Measurements from ENCODE around the gene GET3.
"Not testable (repeated sequence)": the region's sequence is repeated elsewhere in the genome, so short reads cannot be mapped to it uniquely, and the experiment has no call there.

The GET3 gene

DNA sequence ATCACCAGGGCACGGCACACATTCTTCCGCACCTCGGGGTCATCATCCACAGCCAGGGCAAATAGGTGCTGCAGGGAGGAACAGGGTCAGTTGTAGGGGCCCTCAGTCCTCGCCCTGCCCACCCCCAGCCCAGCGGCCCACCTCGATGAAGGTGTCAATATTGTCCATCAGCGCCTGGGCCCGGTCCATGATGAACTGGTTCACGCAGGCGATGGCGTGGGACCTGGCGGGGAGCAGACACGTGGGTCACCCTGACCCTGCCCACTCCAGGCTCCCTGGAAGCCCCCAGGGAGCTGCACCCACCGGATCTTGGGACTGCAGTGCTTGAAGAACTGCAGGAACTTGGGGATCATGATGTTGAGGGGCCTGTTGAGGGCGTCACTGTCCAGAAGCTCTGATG is 22.2 kb upstream of the GET3 start:
- no peak for DNase-seq (ENCODE audit: low read depth in 2 of 2, low spot score in 1 of 2)

DNA sequence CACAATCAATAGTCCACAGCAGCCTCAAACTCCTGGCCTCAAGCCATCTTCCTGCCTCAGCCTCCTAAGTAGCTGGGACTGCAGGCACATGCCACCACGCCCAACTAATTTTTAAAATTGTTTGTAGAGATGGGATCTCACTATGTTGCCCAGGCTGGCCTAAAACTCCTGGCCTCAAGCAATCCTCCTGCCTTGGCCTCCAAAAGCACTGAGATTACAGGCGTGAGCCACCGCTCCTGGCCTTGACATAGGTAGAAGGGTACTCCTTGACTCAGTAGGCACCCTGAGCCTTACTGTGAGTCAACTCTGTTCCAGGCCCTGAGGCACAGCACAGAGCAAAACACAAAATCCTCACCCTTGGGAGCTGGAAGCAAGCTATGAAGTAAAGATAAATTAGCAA is 21.4 kb upstream of the GET3 start:
- no peak for DNase-seq (ENCODE audit: low read depth in 2 of 2, low spot score in 1 of 2)

DNA sequence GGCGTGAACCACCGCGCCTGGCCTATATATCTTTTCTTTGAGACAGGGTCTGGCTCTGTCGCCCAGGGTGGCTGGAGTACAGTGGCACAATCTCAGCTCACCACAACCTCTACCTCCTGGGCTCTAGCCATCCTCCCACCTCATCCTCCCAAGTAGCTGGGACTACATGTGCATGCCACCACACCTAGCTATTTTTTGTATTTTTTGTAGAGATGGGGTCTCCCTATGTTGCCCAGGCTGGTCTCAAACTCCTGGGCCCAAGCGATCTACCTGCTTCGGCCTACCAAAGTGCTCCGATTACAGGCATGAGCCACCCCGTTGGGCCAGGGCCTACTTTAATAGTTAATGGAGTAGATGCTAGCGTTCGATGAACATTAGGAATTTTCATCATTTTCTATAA is 17.0 kb upstream of the GET3 start:
- DNase-seq (ENCODE audit: low read depth in 2 of 2, low spot score in 1 of 2), result no peak

DNA sequence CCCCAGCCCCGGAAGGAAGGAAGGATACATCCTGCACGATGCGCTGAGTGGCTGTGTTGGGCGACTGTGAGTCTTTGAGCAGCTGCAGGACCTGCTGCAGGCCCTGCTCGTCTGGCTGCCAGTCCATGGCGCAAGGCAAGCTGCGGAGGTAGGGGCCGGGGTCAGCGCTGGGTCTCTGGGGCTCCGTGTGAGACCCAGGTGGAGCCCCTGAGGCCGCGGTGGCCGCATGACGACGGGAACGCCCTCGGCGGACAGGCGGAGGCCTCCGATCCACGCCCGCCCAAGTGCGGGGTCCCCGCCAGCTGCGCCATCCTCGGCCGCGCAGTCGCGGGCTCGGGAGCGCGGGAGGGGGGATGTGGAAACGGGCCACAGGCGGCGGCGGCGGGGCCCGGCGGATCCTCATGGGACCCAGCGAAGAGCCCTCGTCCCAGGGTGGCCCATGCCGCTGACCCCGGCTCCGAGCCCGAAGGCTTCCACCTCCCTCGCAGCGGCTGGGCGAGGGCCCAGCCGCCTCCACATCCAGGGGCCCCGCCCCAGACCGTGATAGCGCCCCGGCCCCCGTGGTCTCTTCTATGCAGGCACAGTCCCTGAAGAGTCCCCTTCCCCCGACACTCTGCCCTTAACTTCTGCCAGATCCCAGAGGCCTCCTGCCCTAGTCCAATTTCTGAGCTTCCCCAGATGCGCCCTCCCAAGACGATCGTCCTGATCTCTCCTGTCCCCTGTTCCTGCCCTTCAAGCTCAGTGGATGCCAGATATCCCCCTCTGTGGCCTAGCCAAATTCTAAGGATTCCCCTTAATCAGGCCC is 16.2 kb upstream of the GET3 start:
- no peak for DNase-seq (ENCODE audit: low read depth in 2 of 2, low spot score in 1 of 2)

DNA sequence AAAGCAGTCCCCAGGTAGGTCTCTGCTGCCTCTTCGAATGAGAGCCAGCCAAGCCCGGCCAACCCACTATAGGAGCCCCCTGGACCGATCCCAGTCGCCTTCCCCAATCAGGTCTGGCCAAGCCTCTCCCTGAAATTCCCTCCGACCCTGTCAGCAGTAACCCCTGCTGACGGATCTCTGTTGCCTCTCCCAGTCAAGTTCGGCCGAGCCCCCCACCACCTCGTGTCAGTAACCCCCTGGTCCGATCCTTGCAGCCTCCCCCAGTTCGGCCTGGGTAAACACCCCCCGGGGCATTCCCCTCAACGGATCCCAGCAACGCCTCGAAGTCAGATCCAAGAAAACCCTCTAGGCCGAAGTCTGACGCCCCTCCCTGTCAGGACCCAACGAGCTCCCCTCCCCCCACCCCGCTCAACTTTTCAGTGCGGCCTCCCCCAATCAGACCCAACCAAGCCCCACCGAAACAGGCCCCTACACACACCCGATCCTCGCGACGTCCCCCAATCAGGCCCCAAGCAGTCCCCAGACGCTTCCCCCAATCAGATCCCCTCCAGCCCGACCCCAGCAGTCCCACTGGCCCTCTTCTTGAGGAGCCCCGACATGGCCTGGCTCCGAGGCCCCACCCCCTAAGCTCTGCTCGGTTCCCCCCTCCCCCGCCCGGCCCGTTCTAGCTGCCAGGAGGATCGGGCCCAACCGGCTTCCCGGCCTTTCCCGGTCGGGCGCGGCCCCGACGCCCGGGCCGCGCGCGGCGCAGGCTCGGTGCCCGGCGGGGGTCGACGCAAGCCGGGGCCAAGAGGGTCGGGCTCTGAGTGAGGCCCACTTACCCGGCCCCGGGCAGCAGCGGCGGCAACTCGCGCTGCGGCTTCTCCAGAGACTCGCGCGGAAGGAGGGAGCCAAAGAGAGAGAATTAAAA is 15.4 kb upstream of the GET3 start:
- no peak for DNase-seq (ENCODE audit: low read depth in 2 of 2, low spot score in 1 of 2)

DNA sequence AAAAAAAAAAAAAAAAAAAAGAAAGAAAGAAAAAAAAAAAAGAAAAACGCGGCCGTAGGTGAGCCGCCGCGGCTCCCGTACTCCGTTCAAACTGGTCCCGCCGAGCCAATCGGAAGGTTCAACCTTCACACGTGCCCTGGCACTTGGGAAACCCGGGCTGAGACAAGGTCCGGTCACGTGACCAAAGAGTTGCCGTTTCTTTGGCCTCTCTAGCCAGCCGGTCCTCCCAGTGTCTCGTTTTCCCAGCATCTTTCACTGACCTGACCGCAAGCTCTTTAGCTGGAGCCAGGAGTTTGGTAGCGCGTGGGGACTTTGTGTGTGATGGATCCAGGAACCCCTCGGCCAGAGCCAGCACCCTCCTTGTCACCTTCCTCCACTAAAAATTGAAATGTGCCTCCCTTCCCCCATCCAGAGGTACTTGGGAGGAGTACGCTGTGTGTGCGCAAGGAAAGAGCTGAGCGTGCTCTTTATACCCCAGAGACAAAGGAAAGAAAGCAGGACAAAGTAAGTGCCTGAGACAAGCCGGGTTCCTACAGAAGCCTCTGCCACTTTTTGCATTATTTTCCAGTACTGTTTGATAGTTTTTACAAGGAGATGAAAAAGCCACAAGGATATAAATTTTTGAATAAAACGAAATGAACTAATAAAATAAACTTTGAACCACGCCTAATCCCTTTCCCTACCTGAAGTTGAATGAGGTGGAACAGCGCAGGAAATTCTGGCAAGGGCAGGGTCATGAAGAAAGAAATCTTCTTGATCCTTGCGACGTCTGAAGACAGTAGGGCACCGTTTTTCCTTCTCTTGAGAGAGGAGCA is 14.5 kb upstream of the GET3 start:
- DNase-seq (ENCODE audit: low read depth in 2 of 2, low spot score in 1 of 2), result peak; percentile 76 to 88

DNA sequence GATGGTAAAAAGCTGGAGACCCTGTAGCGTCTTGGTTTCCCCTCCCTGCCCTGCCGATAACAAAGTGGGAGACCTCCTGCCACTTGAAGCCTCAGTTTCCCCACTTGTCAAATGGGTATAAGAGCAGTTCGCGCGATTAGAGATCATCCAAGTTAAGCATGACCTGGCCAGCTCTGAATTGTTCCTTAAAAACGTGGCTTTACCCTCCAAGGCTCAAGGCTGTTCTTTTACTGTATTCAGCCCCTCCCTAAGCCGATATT is 14.0 kb upstream of the GET3 start:
- no peak for DNase-seq (ENCODE audit: low read depth in 2 of 2, low spot score in 1 of 2)

DNA sequence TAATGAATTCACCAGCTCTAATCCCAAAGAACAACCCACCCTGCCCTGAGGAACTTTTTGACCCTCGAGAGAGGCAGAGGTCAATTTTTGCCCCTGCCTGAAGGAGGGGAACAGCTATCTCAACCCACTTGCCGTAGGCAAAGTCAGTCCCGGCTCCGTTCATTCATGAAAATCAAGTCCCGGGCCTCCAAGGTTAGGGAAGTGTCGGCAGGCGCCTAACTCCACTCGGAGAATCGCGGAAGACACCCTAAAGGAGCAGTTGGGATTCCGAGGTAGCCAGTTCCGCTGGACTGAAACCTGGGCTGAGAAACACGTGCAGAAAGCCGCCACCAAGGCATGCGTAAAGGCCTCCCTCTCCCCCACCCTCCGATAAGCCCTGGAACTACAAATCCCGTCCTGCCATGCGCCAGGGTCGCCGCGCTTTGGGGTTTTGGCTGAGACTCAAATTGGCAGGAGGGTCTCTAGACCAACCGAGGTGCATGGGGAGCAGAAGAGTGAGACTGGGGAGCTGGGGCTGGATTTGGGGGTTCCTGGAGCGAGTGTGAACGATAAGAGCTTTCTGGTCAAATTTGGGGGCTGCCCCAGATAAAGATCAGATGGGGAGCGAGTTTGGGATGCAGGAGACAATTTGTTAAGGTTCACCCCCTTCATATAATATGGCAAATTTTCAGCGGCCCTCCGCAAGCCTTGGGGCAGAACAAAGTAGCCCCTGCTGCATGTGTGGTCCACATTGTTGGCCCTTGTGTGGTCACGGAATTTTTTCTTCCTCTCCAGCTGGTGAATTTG is 13.5 kb upstream of the GET3 start, which contains the start of gene TNPO2:
TSS of gene TNPO2 (minus strand) at position 292 of the 786 bp plus-strand sequence. CDS start 2,955 bp downstream, outside the sequence.
- DNase-seq (ENCODE audit: low read depth in 2 of 2, low spot score in 1 of 2), result no peak

DNA sequence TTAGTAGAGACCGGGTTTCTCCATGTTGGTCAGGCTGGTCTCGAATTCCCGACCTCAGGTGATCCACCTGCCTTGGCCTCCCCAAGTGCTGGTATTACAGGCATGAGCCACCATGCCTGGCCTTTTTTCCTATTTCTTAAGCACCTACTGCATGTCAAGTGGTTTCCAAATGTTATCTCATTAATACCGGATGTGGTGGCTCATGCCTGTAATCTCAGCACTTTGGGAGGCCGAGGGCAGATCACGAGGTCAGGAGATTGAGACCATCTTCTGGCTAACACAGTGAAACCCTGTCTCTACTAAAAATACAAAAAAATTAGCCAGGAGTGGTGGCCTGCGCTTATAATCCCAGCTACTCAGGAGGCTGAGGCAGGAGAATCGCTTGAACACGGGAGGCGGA is 11.7 kb upstream of the GET3 start:
- DNase-seq (ENCODE audit: low read depth in 2 of 2, low spot score in 1 of 2), result not testable (repeated sequence)

DNA sequence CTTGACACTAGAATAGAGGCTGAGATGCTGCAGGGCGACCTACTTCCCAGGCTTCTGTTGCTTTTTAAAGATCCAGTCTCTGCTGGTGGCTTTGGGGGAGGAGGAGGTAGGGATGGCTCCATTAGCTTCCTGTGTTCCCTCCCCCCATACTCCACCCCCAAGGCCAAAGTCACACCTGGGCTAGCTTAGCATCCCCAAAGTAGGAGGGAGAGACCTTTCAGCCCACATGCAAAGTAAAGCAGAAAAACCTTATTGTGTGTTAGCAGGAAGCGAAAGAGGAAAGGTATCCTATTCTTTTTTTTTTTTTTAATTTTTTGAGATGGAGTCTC is 10.3 kb upstream of the GET3 start:
- no peak for DNase-seq (ENCODE audit: low read depth in 2 of 2, low spot score in 1 of 2)

DNA sequence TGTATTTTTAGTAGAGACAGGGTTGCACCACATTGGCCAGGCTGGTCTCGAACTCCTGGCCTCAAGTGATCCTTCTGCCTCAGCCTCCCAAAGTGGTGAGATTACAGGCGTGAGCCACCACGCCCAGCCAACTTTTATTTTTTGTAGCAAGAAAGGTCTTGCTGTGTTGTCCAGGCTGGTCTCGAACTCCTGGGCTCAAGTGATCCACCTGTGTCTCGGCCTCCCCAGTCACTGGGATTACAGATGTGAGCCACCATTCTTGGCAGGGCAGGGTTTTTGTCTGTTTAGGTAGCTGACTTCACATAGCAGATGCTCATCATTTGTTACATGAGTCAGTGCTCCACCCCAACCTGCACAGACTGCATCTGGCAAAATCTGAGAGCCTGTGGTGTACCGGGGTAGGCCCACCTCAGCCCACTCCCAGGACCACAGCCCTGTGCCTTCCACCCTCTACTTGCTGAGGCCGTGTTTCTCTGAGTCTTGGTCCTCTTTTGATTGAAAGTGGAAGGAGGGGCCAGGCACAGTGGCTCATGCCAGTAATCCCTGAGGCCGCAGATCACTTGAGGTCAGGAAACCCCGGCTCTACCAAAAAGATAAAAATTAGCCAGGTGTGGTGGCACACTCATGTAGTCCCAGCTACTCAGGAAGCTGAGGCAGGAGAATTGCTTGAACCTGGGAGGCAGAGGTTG is 9.4 kb upstream of the GET3 start:
- no peak for DNase-seq (ENCODE audit: low read depth in 2 of 2, low spot score in 1 of 2)

DNA sequence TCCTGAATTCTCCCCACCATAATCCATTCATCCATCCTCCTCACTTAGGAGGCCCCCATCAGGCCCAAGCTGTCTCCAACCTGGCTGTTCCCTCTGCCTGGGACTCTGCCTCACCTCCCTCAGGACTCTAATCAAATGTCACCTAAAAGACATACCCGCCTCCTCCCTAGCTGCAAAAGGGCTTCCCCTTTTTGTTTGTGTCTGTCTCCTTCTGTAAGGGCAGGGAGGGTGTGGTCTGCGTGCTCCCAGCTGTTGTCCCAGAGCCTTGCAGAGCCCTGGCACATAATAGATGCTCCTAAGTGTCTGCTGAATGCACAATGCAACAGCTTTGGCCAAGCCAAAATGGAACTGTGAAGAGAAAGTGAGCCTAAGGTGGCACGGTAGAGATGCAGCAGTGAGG is 7.2 kb upstream of the GET3 start:
- DNase-seq (ENCODE audit: low read depth in 2 of 2, low spot score in 1 of 2), result no peak

DNA sequence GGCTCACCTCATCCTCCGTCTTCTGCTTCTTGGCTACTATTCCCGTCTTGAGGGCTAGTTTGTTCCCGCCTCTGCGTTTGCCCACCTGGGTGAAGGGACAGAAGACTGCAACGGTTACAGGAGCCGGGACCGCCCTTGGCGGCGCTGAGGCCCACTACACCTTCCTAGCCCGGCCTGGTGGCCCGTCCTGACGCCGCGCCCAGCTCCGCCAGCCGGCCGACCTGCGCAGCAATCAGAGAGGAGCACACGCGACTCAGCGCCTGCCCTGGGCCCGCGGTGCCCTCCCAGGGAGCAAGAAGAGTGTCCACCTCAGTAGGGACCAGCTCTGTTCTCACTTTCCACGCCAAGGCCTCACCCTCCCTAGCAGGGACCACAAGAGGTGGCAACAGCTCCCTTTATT is 6.0 kb upstream of the GET3 start:
- DNase-seq (ENCODE audit: low read depth in 2 of 2, low spot score in 1 of 2), result no peak

DNA sequence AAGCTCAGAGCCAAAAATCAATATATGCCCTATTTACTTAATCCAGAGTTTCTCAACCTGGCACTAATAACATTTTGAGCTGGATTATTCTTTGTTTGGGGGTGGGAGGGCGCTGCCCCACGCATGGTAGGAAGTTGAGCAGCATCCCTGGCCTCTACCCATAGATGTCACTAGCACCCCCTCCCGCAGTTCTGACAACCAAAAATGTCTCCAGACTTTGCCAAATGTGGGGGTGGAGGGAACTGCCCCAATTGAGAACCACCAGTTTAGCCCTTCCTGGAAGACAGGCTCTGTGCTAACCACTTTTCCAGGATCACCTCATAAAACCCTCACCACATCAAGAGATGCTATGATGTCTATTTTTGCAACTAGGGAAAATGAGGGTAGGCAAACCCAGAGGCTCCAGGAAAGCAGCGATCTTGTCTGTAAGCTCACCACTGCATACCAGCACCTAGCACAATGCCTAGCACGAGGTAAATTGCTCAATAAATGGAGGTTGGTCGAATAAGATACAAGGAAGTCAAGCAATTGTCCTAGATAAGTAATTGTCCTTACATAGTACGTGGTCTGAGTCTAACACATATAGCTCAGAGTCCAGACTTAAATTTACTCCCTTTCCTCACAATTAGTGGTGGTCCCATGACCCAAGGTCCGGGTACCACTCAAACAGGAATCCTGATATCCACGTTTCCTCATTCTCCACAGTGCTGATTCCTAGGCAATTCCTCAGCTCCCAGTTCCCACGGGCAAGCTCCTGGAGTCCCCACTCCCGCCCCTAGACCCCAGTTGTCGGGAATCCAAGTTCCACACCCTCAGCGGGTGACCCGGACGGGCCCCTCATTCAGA is 3.7 kb upstream of the GET3 start:
- DNase-seq (ENCODE audit: low read depth in 2 of 2, low spot score in 1 of 2), result no peak

DNA sequence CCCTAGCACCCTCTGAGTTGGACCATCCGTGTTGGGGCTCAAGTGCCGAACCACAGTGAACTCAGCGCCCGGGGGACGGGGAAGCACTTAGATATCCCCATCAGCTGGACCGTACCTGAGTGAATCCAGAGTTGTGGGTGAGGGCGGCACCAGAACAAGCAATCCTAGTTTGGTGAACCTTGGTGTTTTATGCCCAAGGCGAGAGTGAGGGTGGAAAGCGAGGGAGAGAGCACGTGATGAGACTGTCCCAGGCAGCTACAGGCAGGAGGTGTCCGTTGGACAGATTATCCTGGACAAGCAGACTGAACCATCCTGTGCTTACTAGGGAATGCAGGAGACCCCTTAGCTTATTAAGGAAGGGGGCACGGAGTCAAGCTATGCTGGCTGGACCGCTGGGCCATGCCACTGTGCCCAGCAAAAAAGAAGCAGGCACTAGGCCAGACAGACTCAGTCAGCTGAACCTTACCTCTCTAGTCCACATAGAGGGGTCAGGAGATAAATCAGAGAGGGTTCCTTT is 596 bp downstream of the GET3 start:
- no peak for DNase-seq (ENCODE audit: low read depth in 2 of 2, low spot score in 1 of 2)

DNA sequence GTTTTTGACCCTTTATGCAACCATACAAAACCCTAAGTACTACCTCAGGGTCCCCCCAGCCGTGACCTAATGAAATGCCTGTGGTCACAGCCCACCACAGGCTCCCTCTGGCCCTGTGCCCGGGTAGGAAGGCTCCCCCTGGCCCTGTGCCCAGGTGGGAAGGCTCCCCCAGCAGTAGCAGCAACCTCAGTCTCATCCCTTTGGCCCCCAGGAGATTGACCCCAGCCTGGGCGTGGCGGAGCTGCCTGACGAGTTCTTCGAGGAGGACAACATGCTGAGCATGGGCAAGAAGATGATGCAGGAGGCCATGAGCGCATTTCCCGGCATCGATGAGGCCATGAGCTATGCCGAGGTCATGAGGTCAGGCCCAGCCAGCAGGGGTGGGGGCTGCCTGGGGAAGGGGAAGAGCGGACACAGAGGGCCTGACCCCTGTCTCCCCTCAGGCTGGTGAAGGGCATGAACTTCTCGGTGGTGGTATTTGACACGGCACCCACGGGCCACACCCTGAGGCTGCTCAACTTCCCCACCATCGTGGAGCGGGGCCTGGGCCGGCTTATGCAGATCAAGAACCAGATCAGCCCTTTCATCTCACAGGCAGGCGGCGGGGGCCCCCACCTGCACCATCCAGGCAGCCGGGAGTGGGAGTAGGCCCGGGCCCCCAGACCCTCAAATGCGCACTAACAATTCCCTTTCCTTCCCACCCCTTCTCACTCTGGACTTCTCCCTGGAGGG is 8.0 kb downstream of the GET3 start:
- DNase-seq (ENCODE audit: low read depth in 2 of 2, low spot score in 1 of 2), result no peak

DNA sequence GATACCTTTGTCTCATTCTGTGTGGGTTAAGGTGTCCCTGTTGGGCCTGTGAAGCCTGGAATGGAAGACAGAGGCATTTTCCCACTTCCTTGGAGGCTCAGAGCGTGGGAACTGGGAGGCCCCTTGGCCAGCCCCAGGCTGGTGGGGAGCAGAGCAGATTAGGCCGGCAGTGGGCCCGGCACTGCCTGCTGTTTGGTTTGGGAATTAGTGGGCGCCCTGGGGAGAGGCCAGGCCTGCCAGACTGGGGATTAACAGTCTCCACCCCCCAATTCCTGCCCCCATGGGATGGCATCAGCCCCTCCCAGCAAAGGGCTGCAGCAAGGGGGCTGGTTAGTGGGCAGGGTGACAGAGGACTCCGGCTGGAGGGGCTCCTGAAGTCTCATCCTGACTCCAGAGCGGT is 11.2 kb downstream of the GET3 start:
- no peak for DNase-seq (ENCODE audit: low read depth in 2 of 2, low spot score in 1 of 2)

DNA sequence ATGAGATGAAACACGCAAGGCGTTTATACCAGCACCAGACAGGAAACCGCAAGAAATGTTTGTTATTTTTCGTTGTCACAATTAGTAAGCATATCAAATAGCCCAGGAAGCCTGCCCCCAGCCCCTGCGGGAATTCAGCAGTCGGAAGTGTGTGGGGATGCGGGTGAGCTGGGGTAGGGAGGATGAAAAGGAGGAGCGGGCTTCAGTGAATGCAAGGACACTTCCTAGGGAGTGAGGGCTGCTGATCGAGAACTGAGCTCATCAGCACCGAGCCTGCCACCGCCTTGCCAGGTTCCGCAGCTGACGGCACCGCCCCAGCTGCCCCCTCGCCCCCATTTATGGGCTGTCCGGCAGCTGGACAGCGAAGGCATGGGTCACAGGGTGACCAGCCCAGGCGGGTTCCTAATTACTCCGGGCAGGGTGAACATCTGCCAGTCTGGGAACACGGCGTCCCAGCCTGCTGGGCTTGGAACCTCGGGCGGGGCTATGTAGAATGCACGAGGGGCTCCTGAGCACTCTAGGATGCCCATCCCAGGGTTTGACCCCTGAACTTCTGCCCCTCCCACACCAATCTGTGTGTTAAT is 12.7 kb downstream of the GET3 start:
- DNase-seq (ENCODE audit: low read depth in 2 of 2, low spot score in 1 of 2), result no peak
